ENCODE results near the gene TAF10. TPM values are rescaled to one million over a fixed set of nuclear protein-coding genes. Genes with fewer than 3 reads are reported as not detected.
A peak's percentile ranks its signal among the peaks of the same experiment; 100 is the strongest.

Gene TAF10
- total RNA-seq, 1 donor from 2014 or later: 76.0 TPM

- Histone ChIP-seq H3K4me3 (no peak overlapping the region), H3K27me3 (no peaks in the 10 kb centered on the region), H3K36me3 (peaks cover 45 to 48% of the 10 kb centered on the region in 2 donors), H3K9me3 (no peaks in the 10 kb centered on the region), H3K4me1 (peaks cover 14 to 38% of the 10 kb centered on the region in 2 donors), H3K27ac (peak overlapping the region; percentile 48 to 62)
- intact Hi-C loops (cut with DNase I): loop anchor here (5.0 kb wide), 1 partner anchor 37 kb away; no protein-coding TSS in a partner anchor
- no peak for DNase-seq (ENCODE audit: low spot score in 2 of 2)
- no peak for TF ChIP-seq CTCF (IDR thresholded peaks at IDR 0.05)
Observed at GRCh38 chr11:6635082-6635932, 23.3 kb upstream of the TAF10 start.

- no peaks in the 10 kb centered on the region for H3K27me3 ChIP-seq
- no peaks in the 10 kb centered on the region for H3K9me3 ChIP-seq
- H3K36me3 ChIP-seq: peaks cover 45% of the 10 kb centered on the region in 2 donors
- H3K4me3 ChIP-seq: no peak overlapping the region
- TF ChIP-seq CTCF (IDR thresholded peaks at IDR 0.05): no peak
- no peak for DNase-seq (ENCODE audit: low spot score in 2 of 2)
- intact Hi-C loops (cut with DNase I): no loop called here
- peaks cover 14 to 38% of the 10 kb centered on the region in 2 donors for H3K4me1 ChIP-seq
- no peak overlapping the region for H3K27ac ChIP-seq
Observed at GRCh38 chr11:6634534-6634933, 22.5 kb upstream of the TAF10 start.

GRCh38 chr11:6633422-6634408, 21.7 kb upstream of the TAF10 start:
- H3K4me1 ChIP-seq: peaks cover 10 to 31% of the 10 kb centered on the region in 2 donors
- H3K4me3 ChIP-seq: no peak overlapping the region
- intact Hi-C loops (cut with DNase I): no loop called here
- TF ChIP-seq CTCF (IDR thresholded peaks at IDR 0.05): no peak
- no peak for DNase-seq (ENCODE audit: low spot score in 2 of 2)
- peaks cover 45 to 50% of the 10 kb centered on the region in 2 donors for H3K36me3 ChIP-seq
- no peak overlapping the region for H3K27ac ChIP-seq
- no peaks in the 10 kb centered on the region for H3K9me3 ChIP-seq
- no peaks in the 10 kb centered on the region for H3K27me3 ChIP-seq

GRCh38 chr11:6632116-6633073, 20.4 kb upstream of the TAF10 start:
- H3K4me3 ChIP-seq: no peak overlapping the region
- intact Hi-C loops (cut with DNase I): no loop called here
- DNase-seq (ENCODE audit: low spot score in 2 of 2): no peak
- H3K9me3 ChIP-seq: no peaks in the 10 kb centered on the region
- H3K4me1 ChIP-seq: peaks cover 3 to 18% of the 10 kb centered on the region in 2 donors
- H3K27me3 ChIP-seq: no peaks in the 10 kb centered on the region
- no peak overlapping the region for H3K27ac ChIP-seq
- no peak for TF ChIP-seq CTCF (IDR thresholded peaks at IDR 0.05)
- peaks cover 54 to 56% of the 10 kb centered on the region in 2 donors for H3K36me3 ChIP-seq
